Fibroblast of pulmonary artery (primary cell): ENCODE results near the gene PHRF1.

Experiments
- DNase-seq: peaks from one replicate; pipeline ENCODE4 v3.0.0-alpha.2; 2010; ENCODE audit warnings: low read depth
- H3K4me3 ChIP-seq: replicated peaks from 2 replicates; pipeline ENCODE4 v1.5.1; 2011; ENCODE audit warnings: low read depth, mild to moderate bottlenecking, control low read depth, low read length, moderate library complexity
- CTCF ChIP-seq: IDR thresholded peaks from 2 replicates; pipeline ENCODE4 v1.5.1; 2011; ENCODE audit warnings: mild to moderate bottlenecking, control low read depth, low read length, inconsistent platforms; ENCODE audit errors: missing control alignments

The PHRF1 gene

GRCh38 chr11:540583-541432 is 35.5 kb upstream of the PHRF1 start:
- no peak overlapping the region for H3K4me3 ChIP-seq
- no peak for DNase-seq
- no peak for TF ChIP-seq CTCF

- no peak for TF ChIP-seq CTCF
- H3K4me3 ChIP-seq, result no peak overlapping the region
- no peak for DNase-seq
Measured at GRCh38 chr11:541433-541885, 34.8 kb upstream of the PHRF1 start.

- no peak overlapping the region for H3K4me3 ChIP-seq
Measured at GRCh38 chr11:544817-545166, 31.5 kb upstream of the PHRF1 start.

GRCh38 chr11:545171-545570 is 31.1 kb upstream of the PHRF1 start:
- TF ChIP-seq CTCF, result no peak
- H3K4me3 ChIP-seq, result no peak overlapping the region
- no peak for DNase-seq

More at GRCh38 chr11:544817-545166, 31.5 kb upstream of the PHRF1 start:
- TF ChIP-seq CTCF, result no peak
- DNase-seq, result no peak

- DNase-seq, result no peak
- TF ChIP-seq CTCF, result no peak
- no peak overlapping the region for H3K4me3 ChIP-seq
Measured at GRCh38 chr11:548700-549603, 27.3 kb upstream of the PHRF1 start.

- TF ChIP-seq CTCF, result no peak
- no peak for DNase-seq
- no peak overlapping the region for H3K4me3 ChIP-seq
Measured at GRCh38 chr11:550021-550745, 26.1 kb upstream of the PHRF1 start.
